GM18909 (cell line): ENCODE data around the gene S1PR4.
"Not testable (repeated sequence)": the region's sequence is repeated elsewhere in the genome, so short reads cannot be mapped to it uniquely, and the experiment has no call there.

Experiments used
- ATAC-seq: cut with Tn5 transposase; IDR thresholded peaks from one replicate; pipeline ENCODE4 v1.9.1; 2021; ENCODE audit warnings: mild to moderate bottlenecking; ENCODE audit not compliant: unreplicated experiment, poor library complexity

S1PR4 gene

DNA sequence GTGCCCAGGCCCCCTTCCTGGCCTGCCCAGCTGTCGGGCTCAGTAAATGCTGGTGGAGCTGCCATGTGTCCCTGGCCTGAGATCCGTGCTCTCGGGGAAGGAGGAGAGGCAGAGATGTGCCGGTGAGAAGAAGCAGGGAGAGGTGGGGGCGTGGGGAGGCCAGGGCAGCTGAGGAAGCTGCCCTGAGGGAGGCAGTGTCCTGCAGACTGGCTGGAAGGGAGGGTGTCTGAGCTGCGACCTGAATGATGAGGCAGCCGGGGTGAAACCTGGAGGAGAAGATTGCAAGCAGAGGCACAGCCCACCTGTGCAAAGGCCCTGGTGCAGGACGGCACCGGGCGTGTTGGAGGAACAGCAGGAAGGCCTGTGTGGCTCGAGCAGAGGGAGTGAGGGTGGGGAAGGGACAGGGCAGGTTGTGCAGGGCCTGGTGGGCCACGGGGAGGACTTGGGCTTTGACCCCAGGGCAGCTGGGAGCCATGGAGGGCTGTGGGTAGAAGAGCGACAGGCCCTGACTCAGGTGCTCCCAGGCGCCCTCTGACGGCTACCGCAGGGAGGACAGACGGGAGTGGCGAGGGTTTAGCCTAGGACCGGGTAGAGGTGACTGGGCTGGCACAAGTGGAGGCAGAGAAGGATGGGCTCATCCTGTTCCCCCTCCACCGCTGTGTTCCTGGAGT, 31.9 kb downstream of the S1PR4 start:
- ATAC-seq, result no peak

DNA sequence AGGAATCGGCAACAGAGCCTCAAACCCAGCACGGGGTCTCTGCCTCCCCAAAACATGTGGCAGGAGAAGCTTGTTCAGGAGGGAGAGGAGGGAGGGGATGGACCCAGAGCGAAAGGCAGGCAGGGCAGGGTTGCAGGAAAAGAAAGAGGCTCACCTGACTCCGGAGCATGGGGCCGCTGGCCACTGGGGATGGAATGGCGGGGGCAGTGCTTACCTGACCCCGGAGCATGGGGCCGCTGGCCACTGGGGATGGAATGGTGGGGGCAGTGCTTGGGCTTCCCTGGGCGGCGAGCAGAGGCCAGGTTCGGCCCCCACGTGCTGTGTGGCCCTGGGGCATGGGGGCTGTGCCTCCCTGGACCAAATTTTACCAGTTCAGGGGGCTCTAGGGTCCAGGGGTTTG, 32.6 kb downstream of the S1PR4 start:
- no peak for ATAC-seq

DNA sequence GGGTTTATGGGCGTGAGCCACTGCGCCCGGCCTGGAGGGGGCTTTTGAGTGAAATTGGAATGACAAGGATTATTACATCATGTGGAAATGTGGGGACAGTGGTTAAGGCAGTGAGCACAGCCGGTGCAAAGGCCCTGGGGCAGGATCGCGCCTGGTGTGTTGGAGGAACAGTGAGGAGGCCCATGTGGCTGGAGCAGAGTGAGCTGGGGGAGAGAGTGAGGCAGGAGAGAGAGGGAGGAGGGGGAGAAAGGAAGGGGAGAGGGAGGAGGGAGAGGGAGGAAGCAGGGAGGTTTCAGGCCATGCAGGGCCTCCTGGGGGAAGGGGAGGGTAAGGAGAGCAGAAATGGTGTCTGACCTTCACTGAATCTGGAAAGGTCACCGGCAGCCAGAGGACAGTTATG, 34.6 kb downstream of the S1PR4 start:
- no peak for ATAC-seq

DNA sequence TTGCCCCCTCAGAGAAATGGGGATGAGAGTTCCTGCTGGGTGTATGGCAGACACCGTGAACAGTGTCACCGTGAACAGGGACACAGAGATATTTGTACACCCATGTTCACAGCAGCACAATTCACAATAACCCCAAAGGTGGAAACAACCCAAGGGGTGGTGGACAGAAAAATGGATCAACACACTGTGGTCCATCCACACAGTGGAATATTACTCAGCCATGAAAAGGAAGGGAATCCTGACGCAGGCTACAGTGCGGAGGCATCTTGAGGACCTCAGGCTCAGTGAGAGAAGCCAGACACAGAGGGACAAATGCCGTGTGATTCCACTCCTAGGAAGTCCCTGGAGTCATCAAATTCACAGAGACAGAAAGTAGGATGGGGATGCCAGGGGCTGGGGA, 38.3 kb downstream of the S1PR4 start:
- no peak for ATAC-seq

DNA sequence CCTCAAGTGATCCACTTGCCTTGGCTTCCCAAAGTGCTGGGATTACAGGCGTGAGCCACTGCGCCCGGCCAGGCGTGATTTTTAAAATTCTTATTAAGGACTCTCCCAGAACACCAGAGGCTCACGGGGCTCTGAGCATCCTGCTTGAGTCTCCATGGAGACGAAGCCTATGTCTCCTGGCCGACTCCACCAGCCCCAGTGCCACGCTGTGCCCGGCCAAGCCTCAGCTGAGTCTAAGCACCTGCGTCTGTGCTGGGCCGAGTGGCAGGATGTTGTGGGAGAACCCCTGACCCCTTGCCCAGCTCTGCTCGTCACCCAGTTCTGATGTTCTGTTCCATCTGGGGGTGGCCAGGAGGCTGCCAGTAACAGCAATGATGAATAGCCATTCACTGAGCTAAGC, 42.0 kb downstream of the S1PR4 start:
- ATAC-seq, result no peak

DNA sequence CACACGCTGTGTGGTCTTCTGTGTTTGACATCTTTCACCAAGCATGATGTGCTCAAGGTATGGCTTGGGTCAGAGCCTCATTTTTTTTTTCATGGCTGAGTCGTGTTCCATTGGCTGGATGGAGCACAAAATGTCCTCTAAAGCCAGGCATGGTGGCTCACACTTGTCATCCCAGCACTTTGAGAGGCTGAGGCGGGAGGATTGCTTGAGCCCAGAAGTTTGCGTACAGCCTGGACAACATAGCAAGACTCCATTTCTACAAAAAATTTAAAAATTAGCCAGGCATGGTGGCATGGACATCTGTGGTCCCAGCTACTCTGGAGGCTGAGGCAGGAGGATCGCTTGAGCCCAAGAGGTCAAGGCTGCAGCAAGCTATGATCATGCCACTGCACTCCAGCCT, 43.0 kb downstream of the S1PR4 start:
- not testable (repeated sequence) for ATAC-seq

DNA sequence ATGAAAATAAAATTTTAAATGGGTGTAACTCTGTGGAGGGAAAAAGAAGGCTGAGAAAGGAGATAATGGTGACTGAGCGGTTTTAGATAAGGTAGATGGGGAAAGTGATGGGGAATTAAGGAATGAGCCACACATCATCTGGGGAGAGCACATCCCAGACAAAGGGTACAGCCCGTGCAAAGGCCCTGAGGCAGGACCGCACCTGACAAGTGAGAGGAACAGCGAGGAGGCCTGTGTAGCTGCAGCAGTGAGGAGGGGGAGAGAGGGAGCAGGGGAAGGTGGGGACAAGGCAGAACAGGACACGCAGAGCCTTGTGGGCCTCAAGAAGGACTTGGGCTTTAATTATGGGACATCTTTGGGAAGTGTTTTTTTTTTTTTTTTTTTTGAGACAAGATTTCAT, 44.1 kb downstream of the S1PR4 start:
- no peak for ATAC-seq

DNA sequence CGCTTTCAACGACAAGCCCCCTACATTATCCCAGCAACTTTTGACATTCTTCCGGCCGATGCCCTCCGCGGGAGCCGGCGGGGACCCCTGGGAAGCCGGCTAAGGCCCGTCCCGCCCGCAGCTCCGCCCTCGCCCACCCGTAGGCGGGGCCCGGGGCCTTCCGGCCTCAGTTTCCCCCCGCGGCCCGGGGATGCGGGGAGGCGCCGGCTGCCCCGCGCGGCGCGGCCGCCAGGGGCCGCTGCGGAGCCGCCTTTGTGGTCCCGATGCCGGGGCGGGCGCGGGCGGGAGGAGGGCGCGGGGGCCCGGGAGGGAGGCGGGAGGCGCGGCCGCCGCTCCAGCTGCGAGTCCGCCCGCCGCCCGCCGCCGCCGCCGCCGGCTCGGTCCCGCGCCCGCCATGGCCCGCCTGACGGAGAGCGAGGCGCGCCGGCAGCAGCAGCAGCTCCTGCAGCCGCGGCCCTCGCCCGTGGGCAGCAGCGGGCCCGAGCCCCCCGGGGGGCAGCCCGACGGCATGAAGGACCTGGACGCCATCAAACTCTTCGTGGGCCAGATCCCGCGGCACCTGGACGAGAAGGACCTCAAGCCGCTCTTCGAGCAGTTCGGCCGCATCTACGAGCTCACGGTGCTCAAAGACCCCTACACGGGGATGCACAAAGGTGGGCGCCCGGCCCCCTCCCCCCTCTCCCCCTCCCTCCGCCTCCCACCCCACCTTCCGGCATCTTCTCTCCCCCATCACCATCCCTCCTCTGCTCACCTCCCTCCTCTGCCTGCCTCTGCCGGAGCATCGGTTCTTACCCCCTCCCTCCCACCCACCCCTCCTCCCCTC, 46.0 kb downstream of the S1PR4 start, which contains the start of gene CELF5:
Gene CELF5, plus strand, starts transcription at position 316 of the 823 bp plus-strand sequence. Its CDS starts 79 bp downstream, at position 395.
- no peak for ATAC-seq

DNA sequence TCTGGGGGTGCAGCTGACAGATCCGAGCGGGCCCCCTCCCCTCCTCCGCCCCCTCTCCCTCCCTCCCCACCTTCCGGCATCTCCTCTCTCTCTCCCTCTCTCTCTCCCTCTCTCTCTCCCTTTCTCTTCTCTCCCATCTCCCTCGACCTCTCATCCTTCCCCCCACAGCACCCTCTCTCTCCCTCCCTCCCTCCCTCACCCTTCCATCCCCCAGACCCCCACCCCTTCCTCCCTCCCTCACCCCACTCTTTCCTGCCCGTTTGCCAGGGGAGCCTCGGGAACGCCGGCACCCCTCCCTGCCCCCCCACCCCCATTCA, 46.6 kb downstream of the S1PR4 start:
- no peak for ATAC-seq

DNA sequence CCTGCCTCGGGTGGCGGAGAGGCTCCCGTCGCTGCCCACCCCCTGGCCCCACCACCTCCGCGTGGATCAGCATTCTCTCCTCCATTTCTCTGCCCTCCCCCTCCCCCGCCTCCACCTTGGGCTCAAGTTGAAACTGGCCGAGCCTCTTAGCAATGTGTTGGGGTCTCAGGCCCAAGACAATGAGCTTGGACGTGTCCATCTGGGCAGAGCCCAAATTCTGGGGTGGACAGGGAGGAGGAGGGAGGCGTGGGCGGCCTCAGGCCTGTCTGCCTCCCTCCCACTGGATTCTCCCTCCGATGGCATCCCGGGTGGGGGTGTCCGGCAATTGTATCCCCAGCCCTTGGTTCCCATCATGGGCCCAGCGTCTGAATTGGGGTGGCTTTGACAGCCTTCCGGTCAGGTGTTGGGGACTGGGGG, 47.1 kb downstream of the S1PR4 start:
- ATAC-seq, result no peak

DNA sequence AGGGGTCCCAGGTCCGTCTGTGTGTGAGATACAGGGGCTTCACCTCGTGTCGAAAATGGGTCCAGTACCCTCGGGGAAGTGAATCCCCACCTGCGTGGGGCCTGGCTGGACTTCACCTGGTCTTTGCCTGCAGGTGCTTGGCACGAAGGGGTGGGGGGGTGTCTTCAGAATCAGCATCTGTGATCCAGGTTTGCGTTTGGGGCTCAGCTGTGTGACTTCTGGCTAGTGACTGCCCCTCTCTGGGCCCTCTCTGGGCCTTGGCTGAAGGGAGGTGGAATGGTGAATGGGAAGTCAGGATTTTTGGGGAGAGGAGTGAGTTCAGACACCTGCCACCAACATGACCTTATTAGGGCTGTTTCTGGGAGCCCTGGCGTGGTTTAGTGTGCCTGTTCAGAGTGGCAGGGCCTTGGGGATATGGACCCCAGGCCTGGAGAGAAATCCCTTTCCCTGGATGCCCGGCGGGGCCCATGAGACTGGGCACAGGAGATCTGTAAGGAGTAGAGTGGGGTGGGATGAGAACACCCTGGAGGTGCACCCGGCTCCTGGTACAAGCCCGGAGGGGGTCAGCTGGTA, 48.6 kb downstream of the S1PR4 start:
- no peak for ATAC-seq

DNA sequence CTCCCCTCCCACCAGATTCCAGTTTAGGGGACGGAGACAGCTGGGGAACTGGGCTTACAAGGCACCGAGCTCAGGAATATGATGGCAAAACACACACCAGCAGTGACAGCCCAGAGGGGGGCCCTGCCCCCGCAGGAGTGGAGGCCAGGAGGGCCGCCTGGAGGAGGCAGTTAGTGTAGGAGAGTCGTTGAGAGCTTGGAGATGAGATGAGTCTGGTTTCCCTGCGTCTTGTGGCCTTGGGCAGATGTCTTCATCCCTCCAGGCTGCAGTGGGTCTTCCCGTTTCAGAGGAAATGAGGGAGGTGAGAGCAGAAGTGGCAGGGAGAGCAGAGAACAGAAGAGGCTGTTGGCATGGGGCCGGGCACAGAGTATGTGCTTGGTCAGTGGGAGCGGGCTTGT, 50.8 kb downstream of the S1PR4 start:
- no peak for ATAC-seq
